Astrocyte (in vitro differentiated cells and primary cell): ENCODE results near the gene NHLRC4. TPM values are rescaled to one million over a fixed set of nuclear protein-coding genes. Genes with fewer than 3 reads are reported as not detected.

ENCODE experiments used
- DNase-seq: peaks from one replicate; pipeline ENCODE4 v3.0.0-alpha.2; 2010; ENCODE audit warnings: low read depth
- FAIRE-seq: peaks from 2 replicates; lab custom pipeline; 2011; peaks lifted over from hg19 to GRCh38; lab: Jason Lieb, UNC
- H2AFZ ChIP-seq: 2 replicates; pipeline ENCODE4 v1.6.0; 2012; ENCODE audit warnings: low read depth, low read length, inconsistent platforms
- H3K27ac ChIP-seq: 2 replicates; pipeline ENCODE4 v1.5.1; 2011; ENCODE audit warnings: low read depth, low read length, inconsistent platforms
- H3K27me3 ChIP-seq: 2 replicates; pipeline ENCODE4 v1.6.0; 2011; ENCODE audit warnings: low read length, inconsistent platforms; ENCODE audit not compliant: insufficient read depth
- H3K36me3 ChIP-seq: 2 replicates; pipeline ENCODE4 v1.5.1; 2011; ENCODE audit warnings: low read length, inconsistent platforms; ENCODE audit not compliant: insufficient read depth
- H3K4me1 ChIP-seq: 2 replicates; pipeline ENCODE4 v1.5.1; 2011; ENCODE audit warnings: low read length, inconsistent platforms; ENCODE audit not compliant: insufficient read depth
- H3K4me2 ChIP-seq: 2 replicates; pipeline ENCODE4 v1.6.0; 2012; ENCODE audit warnings: low read length, inconsistent platforms
- H3K4me3 ChIP-seq: 2 replicates; pipeline ENCODE4 v1.5.1; 2011; ENCODE audit warnings: low read depth, mild to moderate bottlenecking, low read length, inconsistent platforms; ENCODE audit not compliant: insufficient read depth
- H3K79me2 ChIP-seq: 2 replicates; pipeline ENCODE4 v1.6.0; 2012; ENCODE audit warnings: mild to moderate bottlenecking, low read length, inconsistent platforms; ENCODE audit not compliant: insufficient read depth
- H3K9ac ChIP-seq: 2 replicates; pipeline ENCODE4 v1.6.0; 2012; ENCODE audit warnings: mild to moderate bottlenecking, low read length, inconsistent platforms
- H3K9me3 ChIP-seq: 2 replicates; pipeline ENCODE4 v1.5.1; 2012; ENCODE audit warnings: low read depth, mild to moderate bottlenecking, low read length, inconsistent platforms; ENCODE audit not compliant: insufficient read depth
- H4K20me1 ChIP-seq: 2 replicates; pipeline ENCODE4 v1.6.0; 2012; ENCODE audit warnings: low read length, inconsistent platforms; ENCODE audit not compliant: insufficient read depth
- H3K27ac Mint-ChIP-seq: one replicate; pipeline ENCODE4 v1.8.0; 2021; ENCODE audit warnings: mild to moderate bottlenecking, mixed read lengths; ENCODE audit not compliant: unreplicated experiment
- H3K27me3 Mint-ChIP-seq: one replicate; pipeline ENCODE4 v1.8.0; 2021; ENCODE audit warnings: low read depth, mixed read lengths; ENCODE audit not compliant: unreplicated experiment
- H3K36me3 Mint-ChIP-seq: one replicate; pipeline ENCODE4 v1.8.0; 2021; ENCODE audit warnings: low read depth, mixed read lengths; ENCODE audit not compliant: unreplicated experiment
- H3K4me1 Mint-ChIP-seq: one replicate; pipeline ENCODE4 v1.8.0; 2021; ENCODE audit warnings: low read depth, mixed read lengths; ENCODE audit not compliant: unreplicated experiment
- H3K4me3 Mint-ChIP-seq: one replicate; pipeline ENCODE4 v1.8.0; 2021; ENCODE audit warnings: mild to moderate bottlenecking, moderate library complexity, mixed read lengths; ENCODE audit not compliant: unreplicated experiment
- H3K9me3 Mint-ChIP-seq: one replicate; pipeline ENCODE4 v1.8.0; 2021; ENCODE audit warnings: mild to moderate bottlenecking, mixed read lengths; ENCODE audit not compliant: unreplicated experiment
- CTCF ChIP-seq: IDR thresholded peaks from 2 replicates; pipeline ENCODE4 v1.5.1; 2011; ENCODE audit warnings: low read depth, mild to moderate bottlenecking, inconsistent platforms, low read length, moderate library complexity; ENCODE audit not compliant: insufficient read depth
- EZH2 ChIP-seq: IDR thresholded peaks from 2 replicates; pipeline ENCODE4 v1.6.1; 2012; ENCODE audit warnings: mild to moderate bottlenecking, low read length, inconsistent platforms; ENCODE audit not compliant: insufficient read depth
- total RNA-seq: library from RNA; stranded (reverse); gene quantifications from 2 replicates; pipeline ENCODE4 v1.2.1, GENCODE V29; 2021

Gene NHLRC4
- total RNA-seq, 1 donor from 2014 or later: 0.73 TPM

- H3K27me3 Mint-ChIP-seq: no peaks in the 10 kb centered on the region
- TF ChIP-seq CTCF (no peak), EZH2 (no peak)
- H3K27me3 ChIP-seq: no peaks in the 10 kb centered on the region
- H3K4me3 Mint-ChIP-seq: no peak overlapping the region
- no peaks in the 10 kb centered on the region for H3K9me3 Mint-ChIP-seq
- peaks cover 5% of the 10 kb centered on the region for H3K4me1 Mint-ChIP-seq
- no peak overlapping the region for H3K4me3 ChIP-seq
- no peaks in the 10 kb centered on the region for H3K36me3 Mint-ChIP-seq
- H3K27ac ChIP-seq: no peak overlapping the region
- no peaks in the 10 kb centered on the region for H3K4me1 ChIP-seq
- H3K9me3 ChIP-seq: no peaks in the 10 kb centered on the region
- no peak overlapping the region for H2AFZ ChIP-seq
- DNase-seq (no peak), FAIRE-seq (no peak)
- peaks cover 6% of the 10 kb centered on the region for H4K20me1 ChIP-seq
- H3K79me2 ChIP-seq: no peaks in the 10 kb centered on the region
- no peak overlapping the region for H3K4me2 ChIP-seq
- H3K9ac ChIP-seq: no peak overlapping the region
- no peaks in the 10 kb centered on the region for H3K36me3 ChIP-seq
- no peak overlapping the region for H3K27ac Mint-ChIP-seq
Observed at GRCh38 chr16:580141-580945, 13.5 kb downstream of the NHLRC4 start.

- peaks cover 5% of the 10 kb centered on the region for H3K4me1 Mint-ChIP-seq
- TF ChIP-seq CTCF (no peak), EZH2 (no peak)
Observed at GRCh38 chr16:580946-581498, 14.2 kb downstream of the NHLRC4 start.

GRCh38 chr16:582218-582613, 15.4 kb downstream of the NHLRC4 start:
- no peak for TF ChIP-seq CTCF
- TF ChIP-seq EZH2: no peak
- Histone ChIP-seq H3K27me3 (no peaks in the 10 kb centered on the region), H3K4me2 (no peak overlapping the region), H3K79me2 (peaks cover 2% of the 10 kb centered on the region), H4K20me1 (peaks cover 17% of the 10 kb centered on the region), H3K9ac (no peak overlapping the region), H2AFZ (no peak overlapping the region), H3K36me3 (no peaks in the 10 kb centered on the region), H3K4me3 (no peak overlapping the region), H3K27ac (no peak overlapping the region), H3K9me3 (no peaks in the 10 kb centered on the region), H3K4me1 (no peaks in the 10 kb centered on the region)
- Mint-ChIP-seq H3K27ac (no peak overlapping the region), H3K4me1 (no peaks in the 10 kb centered on the region), H3K27me3 (no peaks in the 10 kb centered on the region), H3K4me3 (no peak overlapping the region), H3K36me3 (no peaks in the 10 kb centered on the region), H3K9me3 (no peaks in the 10 kb centered on the region)
- no peak for FAIRE-seq
- DNase-seq: no peak

More at GRCh38 chr16:580946-581498, 14.2 kb downstream of the NHLRC4 start:
- Mint-ChIP-seq H3K4me3 (no peak overlapping the region), H3K27me3 (no peaks in the 10 kb centered on the region), H3K27ac (no peak overlapping the region), H3K9me3 (no peaks in the 10 kb centered on the region), H3K36me3 (no peaks in the 10 kb centered on the region)
- no peak for DNase-seq
- Histone ChIP-seq H3K9ac (no peak overlapping the region), H4K20me1 (peaks cover 6% of the 10 kb centered on the region), H3K4me2 (no peak overlapping the region), H3K36me3 (no peaks in the 10 kb centered on the region), H3K79me2 (no peaks in the 10 kb centered on the region), H3K27ac (no peak overlapping the region), H3K27me3 (no peaks in the 10 kb centered on the region), H2AFZ (no peak overlapping the region), H3K9me3 (no peaks in the 10 kb centered on the region), H3K4me3 (no peak overlapping the region), H3K4me1 (no peaks in the 10 kb centered on the region)
- FAIRE-seq: no peak
